Measurements from ENCODE around the gene ACP5.
A peak's percentile ranks its signal among the peaks of the same experiment; 100 is the strongest.
"Not testable (repeated sequence)": the region's sequence is repeated elsewhere in the genome, so short reads cannot be mapped to it uniquely, and the experiment has no call there.

ACP5 gene

GRCh38 chr19:11577451-11578257, at the start of gene ACP5:
TSS of gene ACP5 (minus strand) at chr19:11577645. CDS start at chr19:11577317, 328 bp downstream.
- no peak for DNase-seq (ENCODE audit: insufficient read length, low spot score)
- FAIRE-seq, result no peak

GRCh38 chr19:11626252-11626651, 48.8 kb upstream of the ACP5 start:
- DNase-seq (ENCODE audit: insufficient read length, low spot score), result no peak
- FAIRE-seq, result no peak

- DNase-seq (ENCODE audit: insufficient read length, low spot score), result no peak
- FAIRE-seq, result no peak
These were observed 46.6 kb upstream of the ACP5 start for GRCh38 chr19:11624069-11624463.

- not testable (repeated sequence) for FAIRE-seq
These were observed 45.0 kb upstream of the ACP5 start for GRCh38 chr19:11622401-11622800.

GRCh38 chr19:11620553-11620952, 43.1 kb upstream of the ACP5 start:
- FAIRE-seq (no peak), DNase-seq (ENCODE audit: insufficient read length, low spot score) (no peak)

More at GRCh38 chr19:11622401-11622800, 45.0 kb upstream of the ACP5 start:
- not testable (repeated sequence) for DNase-seq (ENCODE audit: insufficient read length, low spot score)

GRCh38 chr19:11617180-11618062, 40.0 kb upstream of the ACP5 start:
- FAIRE-seq (no peak), DNase-seq (ENCODE audit: insufficient read length, low spot score) (no peak)

GRCh38 chr19:11612816-11613511, 35.5 kb upstream of the ACP5 start:
- DNase-seq (ENCODE audit: insufficient read length, low spot score) (no peak), FAIRE-seq (no peak)

- FAIRE-seq (no peak), DNase-seq (ENCODE audit: insufficient read length, low spot score) (no peak)
These were observed 34.3 kb upstream of the ACP5 start for GRCh38 chr19:11611730-11612129.

- DNase-seq (ENCODE audit: insufficient read length, low spot score), result no peak
- FAIRE-seq, result no peak
These were observed 29.0 kb upstream of the ACP5 start for GRCh38 chr19:11606484-11606883.

GRCh38 chr19:11599704-11600103, 22.3 kb upstream of the ACP5 start:
- not testable (repeated sequence) for DNase-seq (ENCODE audit: insufficient read length, low spot score); FAIRE-seq

- DNase-seq (ENCODE audit: insufficient read length, low spot score) (no peak), FAIRE-seq (no peak)
These were observed 21.3 kb upstream of the ACP5 start for GRCh38 chr19:11598746-11599145.

- DNase-seq (ENCODE audit: insufficient read length, low spot score) (no peak), FAIRE-seq (no peak)
These were observed 20.6 kb upstream of the ACP5 start for GRCh38 chr19:11598103-11598483.

- FAIRE-seq (peak; percentile 98), DNase-seq (ENCODE audit: insufficient read length, low spot score) (peak; percentile 91)
These were observed 20.0 kb upstream of the ACP5 start, which contains the start of gene ZNF627 for GRCh38 chr19:11597202-11598102. TSS of gene ZNF627 (plus strand) at chr19:11597483. CDS start at chr19:11597628, 145 bp downstream.

- DNase-seq (ENCODE audit: insufficient read length, low spot score), result no peak
- FAIRE-seq, result no peak
These were observed 18.7 kb upstream of the ACP5 start for GRCh38 chr19:11596156-11596555.

- FAIRE-seq, result no peak
- DNase-seq (ENCODE audit: insufficient read length, low spot score), result no peak
These were observed 16.6 kb upstream of the ACP5 start for GRCh38 chr19:11594084-11594483.

- DNase-seq (ENCODE audit: insufficient read length, low spot score) (no peak), FAIRE-seq (no peak)
These were observed 10.7 kb upstream of the ACP5 start for GRCh38 chr19:11587975-11588631.

GRCh38 chr19:11587302-11587974, 10.0 kb upstream of the ACP5 start:
- DNase-seq (ENCODE audit: insufficient read length, low spot score) (peak; percentile 66), FAIRE-seq (peak; percentile 85)

GRCh38 chr19:11586331-11586730, 8.9 kb upstream of the ACP5 start:
- no peak for FAIRE-seq
- DNase-seq (ENCODE audit: insufficient read length, low spot score), result no peak

- DNase-seq (ENCODE audit: insufficient read length, low spot score) (peak; percentile 65), FAIRE-seq (peak; percentile 94)
These were observed 4.3 kb upstream of the ACP5 start for GRCh38 chr19:11581740-11582139.

Data from GM19239 (cell line).